Naive thymus-derived CD4-positive, alpha-beta T cell (primary cell): Measurements from ENCODE around the gene MPLKIP. TPM values are rescaled to one million over a fixed set of nuclear protein-coding genes. Genes with fewer than 3 reads are reported as not detected.

ENCODE experiments used
- ATAC-seq: fragments of 150-1000 bp; cut with Tn5 transposase; 2 replicates; pipeline ENCODE4 v1.10.0; 2021; ENCODE audit warnings: mild to moderate bottlenecking, moderate library complexity
- CTCF ChIA-PET: fragments of 350-600 bp; sonication (Branson Sonifier 250); formaldehyde crosslinking; loops from one replicate; lab custom pipeline; 2021; ENCODE audit warnings: antibody characterized with exemption; lab: Charles Lee
- POLR2A ChIA-PET: fragments of 350-600 bp; sonication (Branson Sonifier 250); formaldehyde crosslinking; loops from one replicate; lab custom pipeline; 2021; ENCODE audit warnings: antibody characterized with exemption, inconsistent platforms; lab: Charles Lee
- DNase-seq, 9 donors: peaks; one replicate each; pipeline versions ENCODE4 v3.0.0 to v3.0.0-alpha.2; 2020 to 2022; ENCODE audit warnings: mixed read lengths in 1 of 9
- H3K27ac ChIP-seq: one replicate; pipeline ENCODE4 v1.7.0; 2013; ENCODE audit warnings: mild to moderate bottlenecking, low read depth, low read length, moderate library complexity
- H3K27me3 ChIP-seq, 2 donors: one replicate each; pipeline ENCODE4 v1.7.0; 2013; ENCODE audit warnings: low read length in 2 of 2, mild to moderate bottlenecking in 2 of 2, moderate library complexity in 2 of 2; ENCODE audit not compliant: control insufficient read depth in 2 of 2, insufficient read depth in 2 of 2
- H3K36me3 ChIP-seq, 3 experiments: 1 replicate in 2 of 3; 2 replicates in 1 of 3; pipeline ENCODE4 v1.7.0; 2013; ENCODE audit warnings: low read length in 3 of 3, mild to moderate bottlenecking in 3 of 3, moderate library complexity in 1 of 3; ENCODE audit not compliant: insufficient read depth in 3 of 3, control insufficient read depth in 2 of 3
- H3K4me1 ChIP-seq, 2 donors: one replicate each; pipeline ENCODE4 v1.7.0; 2013; ENCODE audit warnings: low read length in 2 of 2, mild to moderate bottlenecking in 2 of 2, moderate library complexity in 1 of 2; ENCODE audit not compliant: control insufficient read depth in 2 of 2, insufficient read depth in 2 of 2
- H3K4me3 ChIP-seq: 2 replicates; pipeline ENCODE4 v1.7.0; 2013; ENCODE audit warnings: mild to moderate bottlenecking, low read length
- H3K9me3 ChIP-seq, 3 experiments: 1 replicate in 2 of 3; 2 replicates in 1 of 3; pipeline ENCODE4 v1.7.0; 2013; ENCODE audit warnings: low read length in 3 of 3; ENCODE audit not compliant: control insufficient read depth in 2 of 3
- H3K27ac Mint-ChIP-seq, 9 donors: one replicate each; pipeline ENCODE4 v1.8.0; 2020 to 2022; ENCODE audit warnings: mixed read lengths in 9 of 9, mild to moderate bottlenecking in 8 of 9, moderate library complexity in 5 of 9, inconsistent platforms in 2 of 9
- H3K27me3 Mint-ChIP-seq, 5 donors: one replicate each; pipeline ENCODE4 v1.8.0; 2021 to 2022; ENCODE audit warnings: mixed read lengths in 5 of 5, mild to moderate bottlenecking in 1 of 5
- H3K36me3 Mint-ChIP-seq, 5 donors: one replicate each; pipeline ENCODE4 v1.8.0; 2020 to 2022; ENCODE audit warnings: mixed read lengths in 5 of 5, mild to moderate bottlenecking in 3 of 5, inconsistent platforms in 1 of 5
- H3K4me1 Mint-ChIP-seq, 7 donors: one replicate each; pipeline ENCODE4 v1.8.0; 2020 to 2022; ENCODE audit warnings: mixed read lengths in 7 of 7, mild to moderate bottlenecking in 3 of 7, inconsistent platforms in 1 of 7
- H3K4me3 Mint-ChIP-seq, 10 donors: one replicate each; pipeline ENCODE4 v1.8.0; 2020 to 2022; ENCODE audit warnings: mild to moderate bottlenecking in 10 of 10, mixed read lengths in 10 of 10, moderate library complexity in 6 of 10, inconsistent platforms in 2 of 10
- H3K9me3 Mint-ChIP-seq, 11 donors: one replicate each; pipeline ENCODE4 v1.8.0; 2020 to 2022; ENCODE audit warnings: mixed read lengths in 11 of 11, mild to moderate bottlenecking in 4 of 11, inconsistent platforms in 1 of 11, moderate library complexity in 1 of 11
- intact Hi-C, 2 donors: fragments of 100-400 bp; cut with micrococcal nuclease; formaldehyde crosslinking; loops; one replicate each; pipeline ENCODE4 v1.15.1; 2023
- polyA plus RNA-seq, 2 donors: library from polyadenylated mRNA; unstranded; fragments of 300-500 nt; fragmentation: Illumina TruSeq; gene quantifications; one replicate each; pipeline ENCODE4 v1.2.3, GENCODE V29; 2021
- total RNA-seq, 6 experiments: library from RNA in 5 of 6; stranded (reverse) in 5 of 6; gene quantifications; 1 replicate in 5 of 6; 2 replicates in 1 of 6; pipeline ENCODE4 v1.2.3 and lab custom pipeline; 2021 to 2026

MPLKIP gene
- total and polyA plus RNA-seq, 7 experiments from 2014 or later, result 17.2 to 68.6 (median 38.4) TPM

DNA sequence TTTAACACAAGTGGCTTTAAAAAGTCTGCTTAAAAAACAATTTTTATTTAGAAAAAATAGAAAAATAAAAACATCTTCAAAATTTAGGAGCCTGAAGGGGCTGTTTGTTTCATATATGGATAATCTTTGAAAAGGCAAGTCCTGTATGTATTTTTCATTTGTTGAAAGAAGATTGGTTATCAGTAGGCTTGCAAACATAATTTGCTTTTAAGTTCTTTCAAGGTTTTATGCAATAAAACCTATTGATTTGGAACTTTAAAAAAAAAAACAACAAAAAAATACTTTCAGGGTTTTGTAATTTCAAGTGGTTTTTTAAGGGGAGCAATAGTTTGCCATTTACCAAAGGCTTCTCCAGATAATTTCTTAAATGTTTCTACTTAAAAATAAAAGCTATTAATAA lies 35.6 kb downstream of the MPLKIP start:
- POLR2A ChIA-PET, result no interaction called here

DNA sequence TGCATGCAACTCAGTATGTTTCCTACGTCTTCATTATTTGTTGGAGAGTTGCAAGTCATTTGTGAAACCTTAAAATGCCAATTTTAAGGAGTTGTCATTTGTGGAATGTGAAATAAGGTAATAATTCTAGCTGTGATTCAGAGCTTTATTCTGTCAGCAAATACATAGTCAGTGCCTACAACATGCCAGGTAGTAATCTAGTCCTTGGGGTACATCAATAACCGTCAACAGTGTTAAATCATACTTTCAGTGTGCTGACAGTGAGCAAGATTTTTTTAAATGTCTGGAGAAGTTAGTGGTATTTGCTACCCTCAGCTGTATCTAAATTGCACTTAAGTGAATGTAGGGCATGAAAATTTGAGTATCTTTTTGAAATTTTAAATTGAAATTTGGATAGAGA lies 36.7 kb downstream of the MPLKIP start:
- DNase-seq (no peak), ATAC-seq (no peak)
- ChIA-PET POLR2A (interaction anchor here (0.6 kb wide), 1 partner anchor 22 kb away, joined by 3 read pairs; no protein-coding TSS in a partner anchor), CTCF (interaction anchor here (0.6 kb wide), 1 partner anchor 490 kb away, joined by 5 read pairs; no protein-coding TSS in a partner anchor)
- Histone ChIP-seq H3K9me3 (no peaks in the 10 kb centered on the region), H3K27me3 (no peaks in the 10 kb centered on the region), H3K4me3 (no peak overlapping the region), H3K4me1 (no peaks in the 10 kb centered on the region), H3K36me3 (peaks cover 14 to 31% (median 17%) of the 10 kb centered on the region in 3 experiments), H3K27ac (no peak overlapping the region)
- no peak overlapping the region for H3K4me3 Mint-ChIP-seq
- peak overlapping the region in 3 of 9 donors; percentile 6 to 69 (median 29) for H3K27ac Mint-ChIP-seq
- intact Hi-C loops, result no loop called here
- peaks cover 0 to 27% (median 12%) of the 10 kb centered on the region in 5 donors for H3K36me3 Mint-ChIP-seq
- H3K9me3 Mint-ChIP-seq, result no peaks in the 10 kb centered on the region
- H3K4me1 Mint-ChIP-seq, result peaks cover 0 to 14% (median 2%) of the 10 kb centered on the region in 7 donors
- H3K27me3 Mint-ChIP-seq, result no peaks in the 10 kb centered on the region

More for the DNA sequence above, 35.6 kb downstream of the MPLKIP start:
- H3K27ac Mint-ChIP-seq, result no peak overlapping the region
- Histone ChIP-seq H3K27ac (no peak overlapping the region), H3K27me3 (no peaks in the 10 kb centered on the region), H3K4me1 (no peaks in the 10 kb centered on the region), H3K4me3 (no peak overlapping the region), H3K9me3 (no peaks in the 10 kb centered on the region), H3K36me3 (peaks cover 7 to 21% (median 7%) of the 10 kb centered on the region in 3 experiments)
- no peaks in the 10 kb centered on the region for H3K27me3 Mint-ChIP-seq
- no peak overlapping the region for H3K4me3 Mint-ChIP-seq
- DNase-seq (no peak), ATAC-seq (no peak)
- no peaks in the 10 kb centered on the region for H3K9me3 Mint-ChIP-seq
- intact Hi-C loops, result no loop called here
- H3K36me3 Mint-ChIP-seq, result peaks cover 0 to 21% (median 10%) of the 10 kb centered on the region in 5 donors
- peaks cover 0 to 13% (median 2%) of the 10 kb centered on the region in 7 donors for H3K4me1 Mint-ChIP-seq
- CTCF ChIA-PET, result no interaction called here

DNA sequence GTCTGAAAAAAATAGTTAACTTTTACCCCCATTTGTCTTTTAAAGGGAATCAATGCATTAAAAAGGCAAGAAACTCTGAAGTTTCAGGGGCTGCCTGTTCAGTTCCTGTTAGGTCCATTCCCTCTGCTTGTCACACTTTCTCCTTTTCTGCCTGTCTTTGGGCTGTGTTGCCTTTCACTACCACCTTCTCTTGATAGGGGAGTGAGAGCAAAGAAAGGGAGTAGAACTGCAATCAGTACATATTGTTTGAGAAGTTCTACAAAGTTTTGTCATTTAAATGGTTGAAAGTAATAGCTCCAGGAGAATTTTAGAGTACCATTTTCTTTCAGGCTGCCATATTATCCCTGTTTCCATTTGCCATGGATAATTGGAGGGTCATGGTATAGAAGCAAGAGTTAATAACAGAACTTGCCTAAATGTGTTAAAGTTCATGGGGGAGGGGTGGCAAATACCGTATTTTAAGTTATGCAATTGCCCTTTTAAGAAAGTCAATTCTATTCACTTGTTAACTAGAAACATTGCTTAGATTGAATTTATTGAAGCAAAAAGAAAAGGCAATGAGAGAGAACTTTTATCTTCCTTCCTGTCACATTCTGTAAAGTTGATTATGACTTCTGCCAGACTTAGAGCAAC lies 38.6 kb downstream of the MPLKIP start:
- H3K27ac Mint-ChIP-seq, result peak overlapping the region in 4 of 9 donors; percentile 20 to 76 (median 46)
- intact Hi-C loops, result no loop called here
- no peaks in the 10 kb centered on the region for H3K27me3 Mint-ChIP-seq
- Histone ChIP-seq H3K4me3 (no peak overlapping the region), H3K27ac (no peak overlapping the region), H3K27me3 (no peaks in the 10 kb centered on the region), H3K36me3 (peaks cover 15 to 47% (median 27%) of the 10 kb centered on the region in 3 experiments), H3K9me3 (no peaks in the 10 kb centered on the region), H3K4me1 (no peaks in the 10 kb centered on the region)
- H3K4me3 Mint-ChIP-seq, result no peak overlapping the region
- DNase-seq (no peak), ATAC-seq (no peak)
- ChIA-PET CTCF (interaction anchor here (0.6 kb wide), 1 partner anchor 110 kb away, joined by 4 read pairs; no protein-coding TSS in a partner anchor), POLR2A (no interaction called here)
- H3K9me3 Mint-ChIP-seq, result no peaks in the 10 kb centered on the region
- H3K36me3 Mint-ChIP-seq, result peaks cover 0 to 33% (median 12%) of the 10 kb centered on the region in 5 donors
- H3K4me1 Mint-ChIP-seq, result peaks cover 0 to 14% (median 2%) of the 10 kb centered on the region in 7 donors

DNA sequence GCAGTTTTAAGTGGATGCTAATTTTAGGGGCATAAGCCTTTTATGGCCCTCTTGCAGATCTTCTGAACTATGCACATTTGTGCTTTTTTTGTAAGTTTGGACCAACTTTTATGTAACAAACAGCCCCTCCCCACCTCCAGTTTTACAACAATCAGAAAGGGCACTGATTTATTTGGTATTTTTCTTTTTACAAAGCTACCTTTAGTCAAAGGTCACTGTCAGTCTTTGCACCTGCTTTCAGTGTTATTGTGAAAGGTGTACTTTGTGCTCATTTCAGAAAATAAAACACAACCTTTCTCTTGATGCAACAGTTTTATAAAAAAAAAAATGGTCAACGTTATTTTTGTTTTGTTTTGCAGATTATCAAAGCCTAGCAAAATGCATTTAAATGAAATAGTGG lies 39.2 kb downstream of the MPLKIP start:
- Histone ChIP-seq H3K4me1 (no peaks in the 10 kb centered on the region), H3K4me3 (no peak overlapping the region), H3K27ac (no peak overlapping the region), H3K27me3 (no peaks in the 10 kb centered on the region), H3K9me3 (no peaks in the 10 kb centered on the region), H3K36me3 (peaks cover 15 to 52% (median 27%) of the 10 kb centered on the region in 3 experiments)
- Mint-ChIP-seq H3K27ac (peak overlapping the region in 2 of 9 donors; percentile 10 to 25), H3K4me3 (no peak overlapping the region), H3K9me3 (no peaks in the 10 kb centered on the region), H3K27me3 (no peaks in the 10 kb centered on the region), H3K36me3 (peaks cover 0 to 37% (median 12%) of the 10 kb centered on the region in 5 donors), H3K4me1 (peaks cover 0 to 14% (median 2%) of the 10 kb centered on the region in 7 donors)
- intact Hi-C loops, result no loop called here
- DNase-seq, result no peak
- POLR2A ChIA-PET, result interaction anchor here (0.7 kb wide), 1 partner anchor 503 kb away, joined by 3 read pairs; no protein-coding TSS in a partner anchor
- CTCF ChIA-PET, result interaction anchor here (0.6 kb wide), 1 partner anchor 110 kb away, joined by 4 read pairs; no protein-coding TSS in a partner anchor
- ATAC-seq, result no peak

DNA sequence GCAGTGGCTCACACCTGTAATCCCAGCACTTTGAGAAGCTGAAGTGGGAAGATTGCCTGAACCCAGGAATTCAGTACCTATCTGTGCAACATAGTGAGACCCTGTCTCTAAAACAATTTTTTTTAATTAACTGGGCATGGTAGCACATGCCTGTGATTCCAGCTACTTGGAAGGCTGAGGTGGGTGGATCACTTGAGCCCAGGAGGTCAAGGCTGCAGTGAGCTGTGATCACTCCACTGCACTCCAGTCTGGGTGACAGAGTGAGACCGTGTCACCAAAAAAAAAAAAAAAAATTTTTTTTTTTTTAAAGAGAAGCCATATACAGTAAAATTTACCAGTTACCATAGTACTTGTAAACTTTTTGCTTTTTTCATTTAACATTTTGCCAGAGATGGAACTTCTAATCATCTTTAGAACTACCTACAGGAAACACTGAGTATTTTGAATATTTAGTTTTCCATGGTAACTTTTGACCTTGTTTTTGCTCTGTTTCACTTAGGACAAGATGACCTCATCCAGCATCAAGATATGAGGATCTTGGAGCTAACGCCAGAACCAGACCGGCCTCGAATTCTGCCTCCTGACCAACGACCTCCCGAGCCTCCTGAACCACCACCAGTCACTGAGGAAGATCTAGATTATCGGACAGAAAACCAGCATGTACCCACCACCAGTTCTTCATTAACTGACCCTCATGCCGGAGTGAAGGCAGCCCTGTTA lies 40.6 kb downstream of the MPLKIP start:
- peaks cover 0 to 17% (median 2%) of the 10 kb centered on the region in 7 donors for H3K4me1 Mint-ChIP-seq
- Histone ChIP-seq H3K4me1 (no peaks in the 10 kb centered on the region), H3K4me3 (no peak overlapping the region), H3K36me3 (peaks cover 15 to 66% (median 27%) of the 10 kb centered on the region in 3 experiments), H3K27ac (no peak overlapping the region), H3K27me3 (no peaks in the 10 kb centered on the region), H3K9me3 (no peaks in the 10 kb centered on the region)
- DNase-seq (no peak), ATAC-seq (no peak)
- peaks cover 0 to 2% (median 0%) of the 10 kb centered on the region in 11 donors for H3K9me3 Mint-ChIP-seq
- peak overlapping the region in 4 of 9 donors; percentile 15 to 52 (median 42) for H3K27ac Mint-ChIP-seq
- CTCF ChIA-PET, result no interaction called here
- H3K27me3 Mint-ChIP-seq, result no peaks in the 10 kb centered on the region
- intact Hi-C loops, result no loop called here
- no peak overlapping the region for H3K4me3 Mint-ChIP-seq
- peaks cover 0 to 47% (median 14%) of the 10 kb centered on the region in 5 donors for H3K36me3 Mint-ChIP-seq
- POLR2A ChIA-PET, result no interaction called here

DNA sequence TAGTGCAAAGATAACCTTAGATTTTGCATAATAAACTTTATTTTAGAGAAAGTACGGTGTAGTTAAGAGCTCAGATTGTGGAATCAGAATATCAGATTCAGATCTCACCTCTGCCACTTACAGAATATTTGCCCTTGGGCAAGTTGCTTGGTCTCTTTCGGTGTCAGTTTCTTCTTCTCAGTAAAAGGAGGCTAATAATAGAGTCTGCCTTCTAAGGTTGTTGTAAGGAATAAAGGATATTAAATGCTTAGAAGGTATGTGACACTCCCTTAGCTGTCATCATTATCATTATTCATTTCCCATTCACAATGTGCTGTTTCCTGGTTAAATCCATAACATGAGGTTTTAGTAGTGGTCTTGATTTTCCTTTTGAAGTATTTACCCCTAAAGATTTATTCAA lies 42.2 kb downstream of the MPLKIP start:
- Mint-ChIP-seq H3K4me1 (peaks cover 0 to 12% (median 2%) of the 10 kb centered on the region in 7 donors), H3K4me3 (no peak overlapping the region), H3K9me3 (peaks cover 0 to 2% (median 0%) of the 10 kb centered on the region in 11 donors), H3K36me3 (peaks cover 0 to 53% (median 21%) of the 10 kb centered on the region in 5 donors), H3K27ac (no peak overlapping the region), H3K27me3 (no peaks in the 10 kb centered on the region)
- no peak for DNase-seq
- Histone ChIP-seq H3K4me3 (no peak overlapping the region), H3K27me3 (no peaks in the 10 kb centered on the region), H3K27ac (no peak overlapping the region), H3K4me1 (no peaks in the 10 kb centered on the region), H3K9me3 (no peaks in the 10 kb centered on the region), H3K36me3 (peaks cover 20 to 77% (median 27%) of the 10 kb centered on the region in 3 experiments)
- POLR2A ChIA-PET, result no interaction called here
- intact Hi-C loops, result no loop called here
- no peak for ATAC-seq
- CTCF ChIA-PET, result no interaction called here
